Parathyroid adenoma (tissue), 2 donors: Measurements from ENCODE around the gene NFKB2.

ENCODE experiments used
- H2AFZ ChIP-seq: fragments of 300-600 bp; sonication (generic); one replicate; pipeline ENCODE4 v1.7.0; 2017; ENCODE audit warnings: antibody characterized with exemption, mild to moderate bottlenecking
- H3K27ac ChIP-seq: fragments of 300-600 bp; sonication (generic); one replicate; pipeline ENCODE4 v1.7.0; 2017
- H3K27me3 ChIP-seq: fragments of 300-600 bp; sonication (generic); one replicate; pipeline ENCODE4 v1.7.0; 2017; ENCODE audit warnings: low read length; ENCODE audit not compliant: control insufficient read depth, insufficient read depth
- H3K36me3 ChIP-seq: fragments of 300-600 bp; sonication (generic); one replicate; pipeline ENCODE4 v1.7.0; 2017; ENCODE audit warnings: low read length; ENCODE audit not compliant: control insufficient read depth, insufficient read depth
- H3K4me1 ChIP-seq: fragments of 300-600 bp; sonication (generic); one replicate; pipeline ENCODE4 v1.7.0; 2017; ENCODE audit warnings: control low read depth
- H3K4me2 ChIP-seq: fragments of 300-600 bp; sonication (generic); one replicate; pipeline ENCODE4 v1.7.0; 2017; ENCODE audit warnings: low read length
- H3K4me3 ChIP-seq: fragments of 300-600 bp; sonication (generic); one replicate; pipeline ENCODE4 v1.7.0; 2017; ENCODE audit warnings: low read depth, low read length
- H3K79me2 ChIP-seq: fragments of 300-600 bp; sonication (generic); one replicate; pipeline ENCODE4 v1.7.0; 2017; ENCODE audit warnings: control low read depth
- H3K9ac ChIP-seq: fragments of 300-600 bp; sonication (generic); one replicate; pipeline ENCODE4 v1.7.0; 2017; ENCODE audit warnings: mild to moderate bottlenecking
- H3K9me3 ChIP-seq: fragments of 300-600 bp; sonication (generic); one replicate; pipeline ENCODE4 v1.7.0; 2017; ENCODE audit warnings: low read length; ENCODE audit not compliant: control insufficient read depth
- TF ChIP-seq, protein P1 (sequence below): fragments of 300-600 bp; sonication (generic); IDR thresholded peaks from one replicate; pipeline ENCODE4 v1.7.0; 2017; ENCODE audit warnings: antibody characterized with exemption, mild to moderate bottlenecking
- donor health status: primary hyperparathyroidism.

NFKB2 gene

DNA sequence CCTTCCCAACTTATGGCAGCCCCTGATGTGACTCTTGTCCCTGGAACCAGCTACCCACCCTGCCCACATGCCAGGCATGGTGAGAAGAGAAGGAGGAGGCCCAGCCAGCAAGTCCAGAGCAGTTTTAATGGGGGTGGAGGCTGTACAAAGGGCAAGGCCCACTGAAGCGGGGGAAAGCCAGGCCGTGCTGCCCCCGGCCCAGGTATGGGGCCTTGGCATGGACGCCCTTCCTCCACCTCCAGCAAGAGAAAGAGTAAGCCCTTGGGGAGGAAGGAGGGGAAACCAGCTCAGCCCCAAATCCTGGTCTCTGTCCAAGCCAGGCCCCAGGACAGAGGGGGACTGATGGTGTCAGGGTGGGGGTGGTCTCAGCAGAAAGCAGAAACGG is 7.0 kb downstream of the NFKB2 start:
- Histone ChIP-seq H3K4me2 (no peak overlapping the region), H3K9me3 (no peaks in the 10 kb centered on the region), H3K4me1 (peaks cover 7% of the 10 kb centered on the region), H3K27ac (no peak overlapping the region), H2AFZ (no peak overlapping the region), H3K9ac (no peak overlapping the region), H3K36me3 (no peaks in the 10 kb centered on the region), H3K79me2 (no peaks in the 10 kb centered on the region), H3K27me3 (no peaks in the 10 kb centered on the region), H3K4me3 (no peak overlapping the region)
- TF ChIP-seq, protein P1, sequence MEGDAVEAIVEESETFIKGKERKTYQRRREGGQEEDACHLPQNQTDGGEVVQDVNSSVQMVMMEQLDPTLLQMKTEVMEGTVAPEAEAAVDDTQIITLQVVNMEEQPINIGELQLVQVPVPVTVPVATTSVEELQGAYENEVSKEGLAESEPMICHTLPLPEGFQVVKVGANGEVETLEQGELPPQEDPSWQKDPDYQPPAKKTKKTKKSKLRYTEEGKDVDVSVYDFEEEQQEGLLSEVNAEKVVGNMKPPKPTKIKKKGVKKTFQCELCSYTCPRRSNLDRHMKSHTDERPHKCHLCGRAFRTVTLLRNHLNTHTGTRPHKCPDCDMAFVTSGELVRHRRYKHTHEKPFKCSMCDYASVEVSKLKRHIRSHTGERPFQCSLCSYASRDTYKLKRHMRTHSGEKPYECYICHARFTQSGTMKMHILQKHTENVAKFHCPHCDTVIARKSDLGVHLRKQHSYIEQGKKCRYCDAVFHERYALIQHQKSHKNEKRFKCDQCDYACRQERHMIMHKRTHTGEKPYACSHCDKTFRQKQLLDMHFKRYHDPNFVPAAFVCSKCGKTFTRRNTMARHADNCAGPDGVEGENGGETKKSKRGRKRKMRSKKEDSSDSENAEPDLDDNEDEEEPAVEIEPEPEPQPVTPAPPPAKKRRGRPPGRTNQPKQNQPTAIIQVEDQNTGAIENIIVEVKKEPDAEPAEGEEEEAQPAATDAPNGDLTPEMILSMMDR: no peak

DNA sequence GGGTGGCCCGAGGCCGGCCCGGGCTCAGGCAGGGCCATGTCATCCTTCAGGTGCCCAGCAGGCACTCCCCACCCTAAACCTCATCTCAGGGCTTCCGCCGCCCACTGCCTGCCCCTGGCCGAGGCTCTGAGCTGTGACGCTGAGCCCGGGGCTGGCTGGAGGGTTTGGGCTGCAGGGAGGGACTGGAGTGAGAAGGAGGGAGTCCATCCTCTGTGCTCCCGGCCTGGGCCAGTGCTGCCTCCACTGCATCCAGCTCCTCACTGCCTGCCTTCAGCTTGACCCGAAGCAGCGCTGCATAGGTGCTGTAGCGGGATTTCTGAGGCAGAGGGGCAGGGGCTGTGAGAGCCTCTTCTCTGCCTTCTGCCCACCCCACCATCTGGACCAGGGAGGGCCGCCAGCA is 7.6 kb downstream of the NFKB2 start:
- H3K9ac ChIP-seq: no peak overlapping the region
- no peaks in the 10 kb centered on the region for H3K79me2 ChIP-seq
- H3K4me3 ChIP-seq: no peak overlapping the region
- peak overlapping the region; percentile 42 for H3K27ac ChIP-seq
- no peak overlapping the region for H3K4me2 ChIP-seq
- H3K9me3 ChIP-seq: no peaks in the 10 kb centered on the region
- no peak overlapping the region for H2AFZ ChIP-seq
- H3K36me3 ChIP-seq: no peaks in the 10 kb centered on the region
- H3K4me1 ChIP-seq: peaks cover 9% of the 10 kb centered on the region
- TF ChIP-seq, protein P1: no peak
- H3K27me3 ChIP-seq: no peaks in the 10 kb centered on the region

DNA sequence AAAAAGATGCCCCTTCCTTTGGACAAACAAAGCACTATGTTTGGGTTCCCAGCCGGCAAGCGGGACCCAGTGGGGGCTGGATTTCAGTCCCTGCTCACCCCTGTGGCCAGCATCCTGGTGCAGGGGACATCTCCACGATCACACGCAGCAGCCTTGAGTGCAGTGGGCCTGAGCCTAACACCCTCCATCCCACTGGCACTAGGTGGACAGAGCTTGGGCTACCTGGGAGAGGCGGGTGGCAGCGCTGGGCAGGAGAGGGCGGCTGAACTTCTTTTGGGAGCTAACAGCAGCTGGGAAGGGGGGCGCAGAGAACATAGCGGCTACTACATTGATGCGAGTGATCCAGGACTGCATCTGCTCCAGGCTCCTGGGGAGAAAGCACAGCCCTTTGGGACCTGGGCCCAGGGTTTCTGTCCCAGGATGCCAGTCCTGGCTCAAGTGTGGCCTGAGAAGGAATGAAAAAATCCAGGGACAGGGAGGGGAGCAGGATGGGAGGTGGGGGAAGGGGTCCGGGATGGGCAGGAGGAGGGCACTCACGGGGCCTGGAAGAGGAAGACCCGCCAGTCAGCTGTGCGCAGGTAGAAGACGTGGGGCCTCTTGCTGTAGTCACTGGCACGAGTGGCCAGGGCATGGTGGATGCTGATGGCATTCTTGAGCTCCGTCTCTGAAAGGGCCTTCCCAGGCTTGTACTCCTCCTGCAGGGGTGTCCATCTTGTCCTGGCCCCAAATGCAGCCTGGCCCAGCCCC is 9.0 kb downstream of the NFKB2 start:
- Histone ChIP-seq H3K9ac (no peak overlapping the region), H3K4me2 (no peak overlapping the region), H3K27ac (peak overlapping the region; percentile 42), H3K9me3 (no peaks in the 10 kb centered on the region), H2AFZ (no peak overlapping the region), H3K27me3 (no peaks in the 10 kb centered on the region), H3K4me3 (no peak overlapping the region), H3K36me3 (no peaks in the 10 kb centered on the region), H3K4me1 (peaks cover 12% of the 10 kb centered on the region), H3K79me2 (no peaks in the 10 kb centered on the region)
- TF ChIP-seq, protein P1: no peak

DNA sequence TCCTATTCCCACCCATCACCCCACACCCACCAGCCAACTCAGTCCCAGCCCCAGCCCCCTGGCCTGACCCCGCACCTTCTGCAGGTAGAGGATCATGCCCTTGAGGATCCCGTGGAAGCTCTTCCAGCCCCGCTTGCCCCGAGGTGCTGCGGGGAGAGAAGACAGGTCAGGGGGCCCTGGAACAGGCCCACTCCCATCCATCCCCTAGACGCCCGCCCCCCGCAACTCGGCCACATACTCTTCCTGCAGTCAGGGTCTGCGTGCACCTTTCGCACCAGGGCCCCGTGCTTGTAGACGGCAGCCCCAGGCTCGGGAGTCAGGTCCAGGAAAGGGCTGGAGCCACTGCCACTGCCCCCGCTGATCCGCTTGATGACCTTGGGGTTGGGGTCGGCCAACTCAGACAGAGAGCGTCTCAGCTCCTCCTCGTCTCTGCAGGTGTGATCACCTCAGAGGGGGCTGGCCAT is 9.6 kb downstream of the NFKB2 start:
- H3K27me3 ChIP-seq: no peaks in the 10 kb centered on the region
- H3K4me3 ChIP-seq: no peak overlapping the region
- peaks cover 12% of the 10 kb centered on the region for H3K4me1 ChIP-seq
- H2AFZ ChIP-seq: no peak overlapping the region
- no peaks in the 10 kb centered on the region for H3K79me2 ChIP-seq
- H3K9ac ChIP-seq: no peak overlapping the region
- H3K27ac ChIP-seq: no peak overlapping the region
- H3K36me3 ChIP-seq: no peaks in the 10 kb centered on the region
- no peaks in the 10 kb centered on the region for H3K9me3 ChIP-seq
- no peak overlapping the region for H3K4me2 ChIP-seq
- TF ChIP-seq, protein P1: no peak

DNA sequence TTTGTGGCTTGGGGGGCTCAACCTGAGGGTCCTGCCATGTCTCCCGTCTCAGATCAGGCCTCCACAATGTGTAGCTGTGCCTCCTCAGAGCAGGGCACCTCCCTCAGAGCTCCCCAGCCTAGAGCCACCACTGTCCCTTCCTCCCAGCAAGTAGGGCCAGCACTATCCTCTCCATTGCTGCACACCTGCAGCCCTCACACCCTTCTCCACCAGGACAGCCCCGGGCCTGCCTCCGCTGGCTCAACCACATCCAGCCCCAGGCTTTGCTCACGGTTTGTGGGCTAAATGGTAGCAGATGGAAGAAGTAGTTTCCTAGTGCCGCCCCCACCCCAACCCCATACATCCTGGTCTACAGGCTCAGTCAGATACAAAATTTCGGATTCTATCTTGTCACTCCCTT is 10.1 kb downstream of the NFKB2 start:
- H3K4me1 ChIP-seq: peaks cover 15% of the 10 kb centered on the region
- TF ChIP-seq, protein P1: no peak

More for the DNA sequence above, 10.1 kb downstream of the NFKB2 start:
- H3K36me3 ChIP-seq: no peaks in the 10 kb centered on the region
- H3K27me3 ChIP-seq: no peaks in the 10 kb centered on the region
- no peak overlapping the region for H3K27ac ChIP-seq
- no peak overlapping the region for H2AFZ ChIP-seq
- no peaks in the 10 kb centered on the region for H3K9me3 ChIP-seq
- H3K79me2 ChIP-seq: no peaks in the 10 kb centered on the region
- no peak overlapping the region for H3K9ac ChIP-seq
- no peak overlapping the region for H3K4me2 ChIP-seq
- no peak overlapping the region for H3K4me3 ChIP-seq
